Measurements from ENCODE around the gene ADH1B. TPM values are rescaled to one million over a fixed set of nuclear protein-coding genes. Genes with fewer than 3 reads are reported as not detected.

Gene ADH1B
- total RNA-seq = 81.4 and 83.2 TPM in 2 replicates

DNA sequence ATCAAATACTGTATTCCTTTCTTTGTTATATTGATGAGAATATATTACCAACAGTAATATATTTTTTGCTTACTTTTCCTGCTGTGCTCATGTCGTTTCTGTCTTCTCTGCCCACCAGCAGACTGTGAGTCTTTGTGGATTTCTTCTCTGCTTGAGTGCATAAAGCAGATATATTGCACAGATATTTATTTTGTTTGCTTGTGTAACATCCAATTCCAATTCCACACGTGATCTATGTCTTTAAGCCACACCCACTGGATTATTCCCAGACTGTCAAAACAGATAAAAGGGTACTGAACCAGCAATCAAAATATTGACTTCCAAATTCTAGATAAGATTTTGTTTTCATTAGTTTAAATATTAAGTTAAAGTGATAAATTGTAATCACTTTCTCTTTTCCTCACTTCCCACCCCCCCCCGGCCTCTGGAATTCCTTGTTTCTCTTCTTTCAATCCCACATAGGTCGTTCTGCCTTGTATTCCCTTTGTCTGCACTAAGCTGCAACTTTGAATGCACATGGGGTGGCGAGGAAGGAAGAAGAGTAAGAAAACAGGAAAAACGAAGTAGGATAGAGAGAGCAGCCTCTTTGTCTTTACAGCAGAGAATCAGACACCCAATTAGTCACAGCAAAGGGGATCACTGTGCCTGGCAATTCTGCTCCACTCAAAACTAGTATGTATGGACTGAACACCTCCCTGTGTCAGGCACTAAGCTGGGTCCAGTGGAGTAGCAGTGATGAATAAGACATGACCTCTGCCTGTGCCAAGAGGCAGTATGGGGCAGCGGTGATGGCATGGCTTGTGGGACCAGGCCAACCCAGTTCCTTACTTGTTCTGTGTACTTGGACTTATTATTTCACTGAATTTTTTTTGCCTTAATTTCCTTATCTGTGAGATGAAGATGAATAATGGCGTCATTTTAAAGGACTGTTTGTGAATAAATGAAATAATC, at the start of gene ADH1B:
ADH1B (minus strand) TSS at position 161 of the 951 bp plus-strand sequence; CDS start at position 91, 70 bp downstream.

DNA sequence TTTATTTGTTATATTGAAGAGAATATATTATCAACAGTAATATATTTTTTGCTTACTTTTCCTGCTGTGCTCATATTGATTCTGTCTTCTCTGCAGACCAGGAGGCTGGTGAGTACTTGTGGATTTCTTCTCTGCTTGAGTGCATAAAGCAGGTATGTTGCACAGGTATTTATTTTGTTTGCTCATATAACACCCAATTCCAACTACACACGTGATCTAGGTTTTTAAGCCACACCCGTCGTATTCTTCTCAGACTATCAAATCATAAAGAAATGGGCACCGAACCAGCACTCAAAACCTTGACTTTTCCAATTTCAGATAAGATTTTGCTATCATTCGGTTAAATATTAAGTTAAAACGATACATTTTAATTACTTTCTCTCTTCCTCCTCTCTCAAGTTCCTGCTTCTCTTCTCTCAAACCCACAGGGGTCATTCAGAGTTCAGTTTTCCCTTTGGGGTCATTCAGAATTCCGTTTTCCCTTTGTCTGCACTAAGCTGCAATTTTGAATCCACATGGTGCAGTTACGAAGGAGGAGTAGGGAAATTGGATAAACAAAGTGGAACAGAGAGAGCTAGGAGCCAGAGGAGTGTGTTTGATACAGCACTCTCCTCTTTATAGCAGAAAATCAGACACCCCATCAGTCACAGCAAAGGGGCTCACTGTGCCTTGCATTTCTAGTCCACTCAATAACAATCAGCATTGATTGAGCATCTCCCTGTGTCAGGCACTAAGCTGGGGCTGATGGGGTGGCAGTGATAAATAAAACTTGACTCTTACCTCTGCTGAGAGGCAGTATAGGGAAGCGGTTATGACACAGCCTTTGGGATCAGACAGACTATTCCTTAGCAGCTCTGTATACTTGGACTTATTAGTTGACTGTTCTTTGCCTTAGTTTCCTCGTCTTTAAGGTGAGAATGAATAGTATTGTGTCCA, 31.7 kb upstream of the ADH1B start, which contains the start of gene ADH1C:
ADH1C (minus strand) TSS at position 145 of the 936 bp plus-strand sequence; CDS start at position 74, 71 bp downstream.

DNA sequence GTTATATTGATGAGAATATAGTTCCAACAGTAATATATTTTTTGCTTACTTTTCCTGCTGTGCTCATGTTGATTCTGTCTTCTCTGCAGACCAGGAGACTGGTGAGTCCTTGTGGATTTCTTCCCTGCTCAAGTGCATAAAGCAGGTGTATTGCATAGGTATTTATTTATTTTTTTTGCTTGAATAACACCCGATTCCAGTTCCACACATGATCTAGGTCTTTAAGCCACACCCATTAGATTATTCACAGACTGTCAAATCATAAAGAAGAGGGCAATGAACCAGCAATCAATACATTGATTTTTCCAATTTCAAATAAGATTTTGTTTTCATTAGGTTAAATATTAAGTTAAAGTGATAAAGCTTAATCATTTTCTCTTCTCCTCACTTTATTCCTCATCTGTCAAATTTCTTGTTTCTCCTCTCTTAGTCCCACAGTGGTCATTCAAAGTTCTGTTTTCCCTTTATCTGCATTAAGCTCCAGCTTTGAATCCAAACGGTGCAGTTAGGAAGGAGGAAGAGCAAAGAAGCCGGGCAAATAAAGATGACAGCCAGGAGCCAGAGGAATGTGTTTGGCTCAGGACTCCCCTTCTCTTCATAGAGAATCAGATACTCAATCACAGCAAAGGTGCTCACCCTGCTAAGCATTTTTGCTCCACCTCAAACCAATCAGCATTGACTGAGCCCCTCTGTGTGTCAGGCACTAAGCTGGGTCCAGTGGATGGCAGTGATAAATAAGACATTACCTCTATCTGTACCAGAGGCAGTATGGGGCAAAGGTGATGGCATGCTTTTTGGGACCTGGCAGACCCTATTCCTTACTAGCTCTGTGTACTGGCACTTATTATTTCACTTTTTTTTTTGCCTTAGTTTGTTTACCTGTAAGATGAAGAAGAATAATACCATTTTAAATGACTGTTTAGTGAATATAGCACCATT, 30.1 kb downstream of the ADH1B start, which contains the start of gene ADH1A:
ADH1A (minus strand) TSS at position 138 of the 939 bp plus-strand sequence; CDS start at position 67, 71 bp downstream.

Other genes starting within 250 kb of the ADH1B start
- 293 and 324 TPM in 2 replicates for gene ADH5, start 232.6 kb downstream of the ADH1B start, total RNA-seq
- gene ADH4, start 177.1 kb downstream of the ADH1B start, total RNA-seq = not detected in 2 replicates
- gene ADH6, start 102.2 kb downstream of the ADH1B start, total RNA-seq = not detected in 2 replicates
- not detected in 2 replicates for gene ADH1A, start 30.4 kb downstream of the ADH1B start, total RNA-seq
- gene ADH1C, start 31.3 kb upstream of the ADH1B start, total RNA-seq = 0.57 and 1.5 TPM in 2 replicates
- not detected in 2 replicates for gene ADH7, start 113.9 kb upstream of the ADH1B start, total RNA-seq
- gene C4orf17, start 189.6 kb upstream of the ADH1B start, total RNA-seq = not detected in 2 replicates
- 5.5 and 7.4 TPM in 2 replicates for gene TRMT10A, start 242.6 kb upstream of the ADH1B start, total RNA-seq